Neural cell (in vitro differentiated cells): ENCODE data around the gene DNM3. TPM values are rescaled to one million over a fixed set of nuclear protein-coding genes. Genes with fewer than 3 reads are reported as not detected.

Experiments used
- H2AFZ ChIP-seq: fragments of 200-600, 300-800 bp; sonication (generic), shearing (Covaris generic); 2 replicates; pipeline ENCODE4 v1.6.0; 2014; ENCODE audit warnings: low read depth, mild to moderate bottlenecking, antibody characterized with exemption, low read length, moderate library complexity
- H3F3A ChIP-seq: fragments of 200-600 bp; shearing (Covaris generic); 2 replicates; pipeline ENCODE4 v1.6.1; 2016; ENCODE audit warnings: mild to moderate bottlenecking, moderate library complexity, mixed read lengths, antibody characterized with exemption, low read length; ENCODE audit not compliant: insufficient read depth, poor library complexity, severe bottlenecking
- H3K27ac ChIP-seq: fragments of 200-600, 300-800 bp; sonication (generic), shearing (Covaris generic); 2 replicates; pipeline ENCODE4 v1.5.1; 2014; ENCODE audit warnings: mild to moderate bottlenecking, low read length, moderate library complexity
- H3K27me3 ChIP-seq: fragments of 300-800, 200-600 bp; sonication (generic), shearing (Covaris generic); 2 replicates; pipeline ENCODE4 v1.6.0; 2014; ENCODE audit warnings: mild to moderate bottlenecking, low read depth, low read length, moderate library complexity; ENCODE audit not compliant: insufficient read depth
- H3K36me3 ChIP-seq: fragments of 300-800, 200-600 bp; sonication (generic), shearing (Covaris generic); 2 replicates; pipeline ENCODE4 v1.5.1; 2014; ENCODE audit warnings: mild to moderate bottlenecking, antibody characterized with exemption, low read length, moderate library complexity; ENCODE audit not compliant: insufficient read depth
- H3K4me2 ChIP-seq: fragments of 300-800, 200-600 bp; sonication (generic), shearing (Covaris generic); 2 replicates; pipeline ENCODE4 v1.6.0; 2014; ENCODE audit warnings: mild to moderate bottlenecking, low read length
- H3K4me3 ChIP-seq: fragments of 300-800, 200-600 bp; sonication (generic), shearing (Covaris generic); 2 replicates; pipeline ENCODE4 v1.5.1; 2014; ENCODE audit warnings: mild to moderate bottlenecking, low read length, moderate library complexity
- H3K79me2 ChIP-seq: fragments of 200-600 bp; shearing (Covaris generic); replicated peaks from 2 replicates; pipeline ENCODE4 v1.6.0; 2014; ENCODE audit warnings: mild to moderate bottlenecking, low read length, moderate library complexity; ENCODE audit not compliant: insufficient read depth
- H3K9ac ChIP-seq: fragments of 300-800, 200-600 bp; sonication (generic), shearing (Covaris generic); 2 replicates; pipeline ENCODE4 v1.6.1; 2016; ENCODE audit warnings: mild to moderate bottlenecking, low read length, mixed read lengths
- H3K9me2 ChIP-seq: fragments of 200-600 bp; shearing (Covaris generic); 2 replicates; pipeline ENCODE4 v1.6.1; 2016; ENCODE audit warnings: mild to moderate bottlenecking, low read length, mixed read lengths; ENCODE audit not compliant: insufficient read depth
- H3K9me3 ChIP-seq: fragments of 200-600, 300-800 bp; sonication (generic), shearing (Covaris generic); 2 replicates; pipeline ENCODE4 v1.6.1; 2016; ENCODE audit warnings: mild to moderate bottlenecking, mixed run types, low read length, moderate library complexity, mixed read lengths
- H4K20me1 ChIP-seq: fragments of 200-600 bp; shearing (Covaris generic); 2 replicates; pipeline ENCODE4 v1.6.1; 2016; ENCODE audit warnings: mild to moderate bottlenecking, mixed run types; ENCODE audit not compliant: insufficient read depth
- CTCF ChIP-seq: fragments of 450-650 bp; IDR thresholded peaks from 2 replicates; pipeline ENCODE4 v1.5.1; 2014; ENCODE audit warnings: antibody characterized with exemption, mild to moderate bottlenecking, moderate library complexity; ENCODE audit not compliant: poor library complexity, severe bottlenecking
- EP300 ChIP-seq: fragments of 450-650 bp; conservative IDR thresholded peaks from 2 replicates; pipeline ENCODE4 v1.6.1; 2014; ENCODE audit warnings: antibody characterized with exemption, mild to moderate bottlenecking, moderate library complexity; ENCODE audit not compliant: poor library complexity, severe bottlenecking
- EZH2 ChIP-seq: fragments of 200-600, 300-800 bp; shearing (Covaris generic), sonication (generic); IDR thresholded peaks from 2 replicates; pipeline ENCODE4 v1.6.1; 2014; ENCODE audit warnings: antibody characterized with exemption, low read length, borderline replicate concordance, mild to moderate bottlenecking; ENCODE audit not compliant: insufficient read depth, poor library complexity, severe bottlenecking
- MXI1 ChIP-seq: fragments of 450-650 bp; conservative IDR thresholded peaks from 2 replicates; pipeline ENCODE4 v1.6.1; 2014; ENCODE audit warnings: antibody characterized with exemption, mild to moderate bottlenecking; ENCODE audit not compliant: poor library complexity, severe bottlenecking
- POLR2AphosphoS5 ChIP-seq: IDR thresholded peaks from 2 replicates; pipeline ENCODE4 v1.6.1; 2012
- RAD21 ChIP-seq: fragments of 450-650 bp; conservative IDR thresholded peaks from 2 replicates; pipeline ENCODE4 v1.6.1; 2014; ENCODE audit warnings: antibody characterized with exemption, mild to moderate bottlenecking, moderate library complexity
- REST ChIP-seq: IDR thresholded peaks from 2 replicates; pipeline ENCODE4 v1.6.1; 2012; ENCODE audit warnings: borderline replicate concordance
- SMC3 ChIP-seq: fragments of 450-650 bp; conservative IDR thresholded peaks from 2 replicates; pipeline ENCODE4 v1.6.1; 2014; ENCODE audit warnings: antibody characterized with exemption, mild to moderate bottlenecking, moderate library complexity; ENCODE audit not compliant: poor library complexity
- TAF1 ChIP-seq: IDR thresholded peaks from 2 replicates; pipeline ENCODE4 v1.6.1; 2012; ENCODE audit warnings: low read depth
- polyA plus RNA-seq: library from polyadenylated mRNA; depleted of rRNA; stranded (reverse); fragments of >200 nt; gene quantifications from 2 replicates; pipeline ENCODE4 v1.2.3, GENCODE V29; 2014

The DNM3 gene
- polyA plus RNA-seq, 1 donor from 2014 or later: 37.1 TPM

DNA sequence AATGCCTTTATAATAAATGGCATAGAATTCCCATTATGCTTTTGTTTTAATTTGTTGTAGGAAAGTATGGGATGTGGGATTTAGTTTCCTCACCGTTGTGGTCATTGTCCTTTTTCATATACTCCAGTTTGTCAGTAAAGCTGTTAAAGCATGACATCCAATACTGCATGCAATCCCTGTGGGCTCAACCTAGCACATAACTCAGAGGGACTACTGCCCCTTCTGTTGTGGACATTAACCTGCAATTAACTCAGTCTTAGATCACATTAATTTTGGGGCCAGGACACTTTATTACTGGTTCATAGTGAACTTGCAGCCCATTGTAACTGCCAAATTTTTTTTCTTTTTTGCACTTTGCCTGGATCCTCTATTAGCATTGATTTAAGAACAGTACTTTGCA lies 112.5 kb downstream of the DNM3 start:
- Histone ChIP-seq H3F3A (no peaks in the 10 kb centered on the region), H3K36me3 (no peaks in the 10 kb centered on the region), H2AFZ (no peak overlapping the region), H3K27ac (no peak overlapping the region), H3K4me3 (no peak overlapping the region), H3K9ac (no peak overlapping the region), H3K79me2 (no peaks in the 10 kb centered on the region), H3K4me2 (no peak overlapping the region), H3K27me3 (no peaks in the 10 kb centered on the region), H4K20me1 (no peaks in the 10 kb centered on the region), H3K9me2 (no peaks in the 10 kb centered on the region), H3K9me3 (no peaks in the 10 kb centered on the region)
- no peak for TF ChIP-seq SMC3
- no peak for TF ChIP-seq EP300
- TF ChIP-seq REST: no peak

DNA sequence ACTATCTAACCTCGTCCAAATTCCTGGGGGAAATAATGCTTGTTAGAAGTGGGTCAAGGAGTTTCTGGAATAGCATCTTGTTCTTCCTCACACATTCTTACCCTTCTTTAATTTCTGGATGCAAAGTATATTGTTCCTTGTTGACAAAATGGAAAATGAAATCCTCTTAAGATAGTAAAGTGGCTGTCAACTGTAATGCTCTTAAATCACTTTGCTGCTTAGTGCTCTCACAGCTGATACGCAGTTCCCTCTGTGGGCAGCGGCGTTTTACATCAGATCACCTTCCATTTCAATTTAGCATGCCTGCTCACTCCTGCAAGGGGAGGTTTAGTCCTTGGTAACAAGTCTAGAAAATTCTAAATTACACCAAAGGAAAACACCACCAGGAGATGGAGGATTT lies 113.1 kb downstream of the DNM3 start:
- H4K20me1 ChIP-seq: no peaks in the 10 kb centered on the region
- no peak overlapping the region for H3K4me3 ChIP-seq
- no peak overlapping the region for H3K27ac ChIP-seq
- H3K9me3 ChIP-seq: no peaks in the 10 kb centered on the region
- H3K9ac ChIP-seq: no peak overlapping the region
- H3K27me3 ChIP-seq: no peaks in the 10 kb centered on the region
- no peaks in the 10 kb centered on the region for H3K79me2 ChIP-seq
- no peak for TF ChIP-seq EZH2
- no peak for TF ChIP-seq EP300
- no peaks in the 10 kb centered on the region for H3F3A ChIP-seq
- no peak overlapping the region for H2AFZ ChIP-seq
- H3K4me2 ChIP-seq: peak overlapping the region; percentile 33
- H3K9me2 ChIP-seq: no peaks in the 10 kb centered on the region
- no peaks in the 10 kb centered on the region for H3K36me3 ChIP-seq

DNA sequence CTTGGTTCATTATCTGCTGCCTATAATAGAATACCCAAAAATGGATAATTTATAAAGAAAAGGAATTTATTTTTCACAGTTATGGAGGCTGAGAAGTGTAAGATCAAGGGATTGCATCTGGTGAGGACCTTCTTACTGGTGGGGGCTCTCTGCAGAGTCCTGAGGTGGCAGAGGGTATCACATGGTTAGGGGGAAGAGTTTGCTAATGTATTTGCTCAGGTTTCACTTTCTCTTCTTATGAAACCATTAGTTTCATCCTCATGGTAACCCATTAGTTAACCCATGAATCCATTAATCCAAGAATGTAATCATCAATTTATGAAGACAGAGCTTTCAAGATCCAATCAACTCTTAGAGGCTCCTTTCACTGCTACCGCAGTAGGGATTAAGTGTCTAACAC lies 120.6 kb downstream of the DNM3 start:
- H3K27me3 ChIP-seq: no peaks in the 10 kb centered on the region
- no peaks in the 10 kb centered on the region for H3K9me2 ChIP-seq
- no peak overlapping the region for H3K27ac ChIP-seq
- no peaks in the 10 kb centered on the region for H4K20me1 ChIP-seq
- TF ChIP-seq RAD21 (no peak), CTCF (no peak), EZH2 (no peak), POLR2AphosphoS5 (no peak), TAF1 (no peak), MXI1 (no peak), EP300 (no peak), REST (no peak), SMC3 (no peak)
- no peak overlapping the region for H3K9ac ChIP-seq
- no peak overlapping the region for H3K4me2 ChIP-seq
- no peaks in the 10 kb centered on the region for H3K79me2 ChIP-seq
- no peak overlapping the region for H2AFZ ChIP-seq
- no peaks in the 10 kb centered on the region for H3K36me3 ChIP-seq
- no peak overlapping the region for H3K4me3 ChIP-seq
- no peaks in the 10 kb centered on the region for H3F3A ChIP-seq
- no peaks in the 10 kb centered on the region for H3K9me3 ChIP-seq
